Adrenal gland (tissue), 12 donors: ENCODE results near the gene NLRP3. TPM values are rescaled to one million over a fixed set of nuclear protein-coding genes. Genes with fewer than 3 reads are reported as not detected.
"Not testable (repeated sequence)": the region's sequence is repeated elsewhere in the genome, so short reads cannot be mapped to it uniquely, and the experiment has no call there.

Experiments
- DNase-seq, 7 donors: peaks; one replicate each; pipeline ENCODE4 v3.0.0-alpha.2; 2019 to 2020
- H3K27ac ChIP-seq, 5 donors: fragments of 200-600 bp; sonication (generic) in 4 of 5; 1 replicate in 3 of 5; 2 replicates in 2 of 5; pipeline versions ENCODE4 v1.5.1 to v1.8.0; 2016 to 2020; ENCODE audit warnings: mild to moderate bottlenecking in 1 of 5
- H3K27me3 ChIP-seq: fragments of 200-600 bp; 2 replicates; pipeline ENCODE4 v1.8.0; 2021
- H3K36me3 ChIP-seq, 2 donors: fragments of 200-600 bp; replicated peaks in 1 of 2; 1 replicate in 1 of 2; 2 replicates in 1 of 2; pipeline versions ENCODE4 v1.5.1 to v1.8.0; 2018 to 2022
- H3K4me1 ChIP-seq, 2 donors: fragments of 200-600 bp; replicated peaks in 1 of 2; 1 replicate in 1 of 2; 2 replicates in 1 of 2; pipeline versions ENCODE4 v1.5.1 to v1.8.0; 2018 to 2021
- H3K4me3 ChIP-seq, 4 donors: fragments of 200-600 bp; sonication (generic) in 3 of 4; one replicate each; pipeline ENCODE4 v1.5.1; 2016 to 2018
- H3K9me3 ChIP-seq, 3 donors: fragments of 200-600 bp; sonication (generic) in 1 of 3; replicated peaks in 1 of 3; 1 replicate in 2 of 3; 2 replicates in 1 of 3; pipeline versions ENCODE4 v1.5.1 to v1.8.0; 2016 to 2021
- CTCF ChIP-seq, 6 experiments: fragments of 450-650 bp in 4 of 6; fragments of 200-600 bp in 2 of 6; sonication (generic) in 1 of 6; IDR thresholded peaks; 1 replicate in 5 of 6; 2 replicates in 1 of 6; pipeline versions ENCODE4 v1.5.1 to v1.8.0; 2016 to 2021; ENCODE audit warnings: antibody characterized with exemption in 6 of 6, mild to moderate bottlenecking in 2 of 6, moderate library complexity in 1 of 6
- POLR2A ChIP-seq, 2 donors: fragments of 450-650 bp; IDR thresholded peaks; one replicate each; pipeline ENCODE4 v1.6.1; 2017; ENCODE audit warnings: antibody characterized with exemption in 2 of 2, mild to moderate bottlenecking in 2 of 2, moderate library complexity in 1 of 2
- WGBS, 4 donors: extraction: QIAGEN DNeasy Blood & Tissue Kit in 2 of 4; methylation state at CpG; one replicate each; pipeline versions ENCODE4 v1.1.5 to v1.1.7; 2013 to 2017; 5-methylcytosine and 5-hydroxymethylcytosine counted together
- intact Hi-C, 2 donors: fragments of 100-400 bp; cut with DNase I; formaldehyde crosslinking; loops; one replicate each; pipeline versions ENCODE4 v1.14.1 to v1.15.0; 2022 to 2023
- polyA plus RNA-seq, 3 donors: library from polyadenylated mRNA; stranded (reverse); fragments of 200-250 nt in 2 of 3; fragments of 350-450 nt in 1 of 3; fragmentation: Illumina TruSeq in 1 of 3; extraction: RNeasy Lipid Tissue Mini Kit (QIAGEN cat#74804) in 1 of 3; gene quantifications; one replicate each; pipeline ENCODE4 v1.2.3, GENCODE V29; 2013 to 2014
- total RNA-seq, 9 donors: library from RNA; depleted of rRNA in 4 of 9; stranded (reverse); fragments of >200 nt in 4 of 9; fragments of 120-200 nt in 1 of 9; fragmentation: NEBNext Ultra II Directional in 1 of 9; extraction: Animal tissue kit (Norgen Biotek cat#: 25700) in 1 of 9; gene quantifications; one replicate each; pipeline versions ENCODE4 v1.1.0 to v1.2.4, GENCODE V29; 2013 to 2023
- donor health status: healthy with polysubstance abuse.
- donor health status: Bipolar disorder and iron deficiency.
- donor health status: DM: yes; HTN: yes; CAD: no.
- donor health status: DM: no; HTN: no; CAD: no.
- donor health status: DM: no; HTN: no; CAD: no.
- donor health status: DM: yes; HTN: yes; CAD: no.

Gene NLRP3
- total and polyA plus RNA-seq, 12 donors: 0.64 to 3.4 (median 1.7) TPM

GRCh38 chr1:247467129-247467528, 51.2 kb downstream of the NLRP3 start:
- H3K9me3 ChIP-seq: no peaks in the 10 kb centered on the region
- intact Hi-C loops: no loop called here
- TF ChIP-seq CTCF (IDR thresholded peaks at IDR 0.05) (no peak), POLR2A (IDR thresholded peaks at IDR 0.05) (no peak)
- H3K4me3 ChIP-seq: no peak overlapping the region
- no peak overlapping the region for H3K27ac ChIP-seq
- H3K4me1 ChIP-seq: no peaks in the 10 kb centered on the region
- no peaks in the 10 kb centered on the region for H3K36me3 ChIP-seq
- 47 to 64% (median 56%) methylated on average over 2 of the region's 2 CpGs for WGBS, 4 donors
- DNase-seq: no peak
- H3K27me3 ChIP-seq: no peaks in the 10 kb centered on the region

DNA sequence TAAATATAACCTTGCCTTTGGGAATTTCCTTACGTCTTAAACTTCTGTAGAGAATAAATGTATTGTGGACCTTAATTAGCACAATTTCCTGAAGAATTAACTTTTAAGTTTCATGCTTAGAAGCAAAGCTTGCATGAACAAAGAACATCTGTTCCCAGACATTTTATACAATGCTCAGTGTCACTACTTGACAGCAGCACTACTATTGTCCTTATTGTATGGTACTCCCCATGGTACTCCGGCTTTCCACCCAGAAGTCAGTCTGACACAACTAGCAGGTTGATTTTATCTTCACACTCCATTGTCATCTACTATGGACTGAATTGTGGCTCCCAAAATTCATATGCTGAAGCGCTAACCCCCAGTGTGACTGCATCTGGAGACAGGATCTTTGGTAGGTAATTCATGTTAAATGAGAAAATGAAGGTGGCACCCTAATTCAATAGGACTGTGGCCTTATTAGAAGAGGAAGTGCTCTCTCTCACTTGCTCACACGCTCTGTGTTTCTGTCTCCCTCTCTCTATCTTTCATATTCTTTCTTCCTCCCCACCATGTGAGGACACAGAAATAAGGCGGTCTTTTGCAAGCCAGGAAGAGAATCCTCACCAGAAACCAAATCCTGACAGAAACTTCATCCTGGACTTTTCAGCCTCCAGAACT, 52.6 kb downstream of the NLRP3 start:
- no peak for DNase-seq
- intact Hi-C loops: no loop called here
- Histone ChIP-seq H3K27ac (no peak overlapping the region), H3K4me3 (no peak overlapping the region), H3K27me3 (no peaks in the 10 kb centered on the region), H3K36me3 (no peaks in the 10 kb centered on the region), H3K4me1 (no peaks in the 10 kb centered on the region), H3K9me3 (no peaks in the 10 kb centered on the region)
- TF ChIP-seq CTCF (IDR thresholded peaks at IDR 0.05): no peak
- TF ChIP-seq POLR2A (IDR thresholded peaks at IDR 0.05): no peak
- 78 to 83% (median 82%) methylated on average over 5 of the region's 5 CpGs for WGBS, 4 donors

DNA sequence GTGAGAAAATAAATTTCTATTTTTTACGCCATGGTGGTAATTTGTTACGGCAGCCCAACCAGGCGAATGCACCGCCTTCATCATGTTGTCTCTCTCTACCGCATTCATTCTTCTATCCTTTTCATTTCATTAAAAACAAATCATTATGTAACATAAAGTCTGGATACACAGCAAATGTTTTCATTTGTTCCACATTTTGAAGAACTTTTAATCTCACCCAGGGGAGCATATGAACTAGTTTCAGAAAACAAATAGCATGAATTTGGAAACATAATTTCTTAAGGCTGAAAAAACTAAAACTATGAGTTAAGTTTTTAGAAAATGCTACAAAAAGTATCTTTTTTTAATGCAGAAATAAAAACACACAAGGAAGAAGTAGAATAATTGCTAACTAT, 53.2 kb downstream of the NLRP3 start:
- H3K27ac ChIP-seq: no peak overlapping the region
- no peak for DNase-seq
- H3K27me3 ChIP-seq: no peaks in the 10 kb centered on the region
- intact Hi-C loops: no loop called here
- no peaks in the 10 kb centered on the region for H3K36me3 ChIP-seq
- no peak overlapping the region for H3K4me3 ChIP-seq
- TF ChIP-seq CTCF (IDR thresholded peaks at IDR 0.05) (no peak), POLR2A (IDR thresholded peaks at IDR 0.05) (no peak)
- no peaks in the 10 kb centered on the region for H3K9me3 ChIP-seq
- WGBS, 4 donors: 87 to 94% (median 91%) methylated on average over 5 of the region's 5 CpGs
- H3K4me1 ChIP-seq: no peaks in the 10 kb centered on the region

GRCh38 chr1:247470942-247471429, 55.0 kb downstream of the NLRP3 start:
- H3K27ac ChIP-seq, H3K36me3 ChIP-seq, intact Hi-C loops, H3K4me3 ChIP-seq, H3K9me3 ChIP-seq, H3K27me3 ChIP-seq, DNase-seq, H3K4me1 ChIP-seq: not testable (repeated sequence)
- 57 to 75% (median 63%) methylated on average over 9 to 16 of the region's 16 CpGs for WGBS, 4 donors

- no peaks in the 10 kb centered on the region for H3K36me3 ChIP-seq
- no peak overlapping the region for H3K4me3 ChIP-seq
- H3K27me3 ChIP-seq: no peaks in the 10 kb centered on the region
- intact Hi-C loops: no loop called here
- H3K9me3 ChIP-seq: no peaks in the 10 kb centered on the region
- no peak overlapping the region for H3K27ac ChIP-seq
- no peak for DNase-seq
- H3K4me1 ChIP-seq: no peaks in the 10 kb centered on the region
- 52 to 87% (median 76%) methylated on average over 4 to 12 of the region's 12 CpGs for WGBS, 4 donors
- TF ChIP-seq POLR2A (IDR thresholded peaks at IDR 0.05): no peak
- TF ChIP-seq CTCF (IDR thresholded peaks at IDR 0.05): no peak
Observed at GRCh38 chr1:247471445-247472016, 55.6 kb downstream of the NLRP3 start.
